Hepatocyte (in vitro differentiated cells): Measurements from ENCODE around the gene SRC. TPM values are rescaled to one million over a fixed set of nuclear protein-coding genes. Genes with fewer than 3 reads are reported as not detected.

Experiments used
- DNase-seq: peaks from one replicate; pipeline ENCODE4 v3.0.0-alpha.2; 2016; ENCODE audit warnings: low spot score
- H2AFZ ChIP-seq: fragments of 200-600 bp; sonication (generic); 2 replicates; pipeline ENCODE4 v1.6.0; 2016; ENCODE audit warnings: antibody characterized with exemption, mild to moderate bottlenecking
- H3K27ac ChIP-seq: fragments of 200-600 bp; sonication (generic); 2 replicates; pipeline ENCODE4 v1.5.1; 2016; ENCODE audit warnings: mild to moderate bottlenecking
- H3K27me3 ChIP-seq: fragments of 200-600 bp; sonication (generic); 2 replicates; pipeline ENCODE4 v1.6.1; 2016
- H3K36me3 ChIP-seq: fragments of 200-600 bp; sonication (generic); replicated peaks from 2 replicates; pipeline ENCODE4 v1.5.1; 2016; ENCODE audit warnings: low read depth; ENCODE audit not compliant: insufficient read depth
- H3K4me1 ChIP-seq: fragments of 200-600 bp; sonication (generic); 2 replicates; pipeline ENCODE4 v1.5.1; 2016; ENCODE audit warnings: mild to moderate bottlenecking, moderate library complexity; ENCODE audit not compliant: insufficient read depth
- H3K4me2 ChIP-seq: fragments of 200-600 bp; sonication (generic); 2 replicates; pipeline ENCODE4 v1.6.0; 2016
- H3K4me3 ChIP-seq: fragments of 200-600 bp; sonication (generic); 2 replicates; pipeline ENCODE4 v1.5.1; 2016; ENCODE audit warnings: mild to moderate bottlenecking
- H3K79me2 ChIP-seq: fragments of 200-600 bp; sonication (generic); 2 replicates; pipeline ENCODE4 v1.6.0; 2017; ENCODE audit warnings: mild to moderate bottlenecking
- H3K9me2 ChIP-seq: fragments of 200-600 bp; sonication (generic); replicated peaks from 2 replicates; pipeline ENCODE4 v1.6.0; 2017; ENCODE audit warnings: mild to moderate bottlenecking; ENCODE audit not compliant: insufficient read depth
- H3K9me3 ChIP-seq: fragments of 200-600 bp; sonication (generic); 2 replicates; pipeline ENCODE4 v1.5.1; 2016; ENCODE audit warnings: low read depth, mild to moderate bottlenecking
- H4K20me1 ChIP-seq: fragments of 200-600 bp; sonication (generic); 2 replicates; pipeline ENCODE4 v1.6.0; 2016; ENCODE audit warnings: mild to moderate bottlenecking; ENCODE audit not compliant: insufficient read depth, poor library complexity, severe bottlenecking
- CTCF ChIP-seq: fragments of 200-600 bp; sonication (generic); IDR thresholded peaks from 2 replicates; pipeline ENCODE4 v1.5.1; 2016; ENCODE audit warnings: antibody characterized with exemption, mild to moderate bottlenecking; ENCODE audit not compliant: poor library complexity
- EZH2 ChIP-seq: fragments of 200-600 bp; sonication (generic); IDR thresholded peaks from 2 replicates; pipeline ENCODE4 v1.6.1; 2016; ENCODE audit warnings: antibody characterized with exemption, mild to moderate bottlenecking, borderline replicate concordance
- EZH2phosphoT487 ChIP-seq: fragments of 200-600 bp; sonication (generic); IDR thresholded peaks from one replicate; pipeline ENCODE4 v1.6.1; 2018; ENCODE audit warnings: antibody characterized with exemption, mild to moderate bottlenecking, low read depth, moderate library complexity; ENCODE audit not compliant: unreplicated experiment, severe bottlenecking
- WGBS: methylation state at CpG from one replicate; pipeline ENCODE4 v1.1.6; 2016; ENCODE audit warnings: low lambda C conversion rate; ENCODE audit errors: missing lambda C conversion rate; 5-methylcytosine and 5-hydroxymethylcytosine counted together
- polyA plus RNA-seq: library from polyadenylated mRNA; unstranded; fragments of >200 nt; fragmentation: Nextera tagmentation; extraction: Ambion mirVana; gene quantifications from 2 replicates; pipeline ENCODE4 v1.2.1, GENCODE V29; 2016
- total RNA-seq: library from RNA; depleted of rRNA; stranded (reverse); fragments of >200 nt; gene quantifications from 2 replicates; pipeline ENCODE4 v1.2.3, GENCODE V29; 2014

The SRC gene
- total and polyA plus RNA-seq, 2 experiments from 2014 or later, result 55.1 to 69.8 TPM

GRCh38 chr20:37403107-37404033, 57.4 kb downstream of the SRC start:
- Histone ChIP-seq H4K20me1 (no peaks in the 10 kb centered on the region), H3K27me3 (no peaks in the 10 kb centered on the region), H3K4me2 (no peak overlapping the region), H3K9me2 (no peaks in the 10 kb centered on the region), H3K36me3 (no peaks in the 10 kb centered on the region), H3K4me1 (peaks cover 11% of the 10 kb centered on the region), H3K27ac (no peak overlapping the region), H3K9me3 (no peaks in the 10 kb centered on the region), H2AFZ (no peak overlapping the region), H3K79me2 (no peaks in the 10 kb centered on the region), H3K4me3 (no peak overlapping the region)
- TF ChIP-seq EZH2phosphoT487, result no peak
- no peak for TF ChIP-seq CTCF
- TF ChIP-seq EZH2, result no peak
- no peak for DNase-seq
- WGBS, result 97% methylated on average over 34 of the region's 37 CpGs

- TF ChIP-seq EZH2phosphoT487, result no peak
- TF ChIP-seq EZH2, result no peak
- TF ChIP-seq CTCF, result no peak
- WGBS, result 96% methylated on average over 6 of the region's 6 CpGs
- H3K4me3 ChIP-seq, result no peak overlapping the region
- H3K27me3 ChIP-seq, result no peaks in the 10 kb centered on the region
- DNase-seq, result no peak
- no peaks in the 10 kb centered on the region for H4K20me1 ChIP-seq
- H3K27ac ChIP-seq, result no peak overlapping the region
- no peaks in the 10 kb centered on the region for H3K9me2 ChIP-seq
- H3K4me1 ChIP-seq, result peaks cover 11% of the 10 kb centered on the region
- no peaks in the 10 kb centered on the region for H3K79me2 ChIP-seq
- no peak overlapping the region for H3K4me2 ChIP-seq
- H3K36me3 ChIP-seq, result no peaks in the 10 kb centered on the region
- H3K9me3 ChIP-seq, result no peaks in the 10 kb centered on the region
- no peak overlapping the region for H2AFZ ChIP-seq
Observed at GRCh38 chr20:37404461-37404890, 58.5 kb downstream of the SRC start.

GRCh38 chr20:37405351-37405897, 59.5 kb downstream of the SRC start:
- Histone ChIP-seq H2AFZ (no peak overlapping the region), H3K4me2 (no peak overlapping the region), H4K20me1 (no peaks in the 10 kb centered on the region), H3K4me1 (peaks cover 11% of the 10 kb centered on the region), H3K79me2 (no peaks in the 10 kb centered on the region), H3K36me3 (no peaks in the 10 kb centered on the region), H3K27ac (peak overlapping the region; percentile 37), H3K4me3 (no peak overlapping the region), H3K27me3 (no peaks in the 10 kb centered on the region), H3K9me3 (no peaks in the 10 kb centered on the region), H3K9me2 (no peaks in the 10 kb centered on the region)
- DNase-seq, result no peak
- WGBS, result 73% methylated on average over 11 of the region's 11 CpGs
- TF ChIP-seq EZH2phosphoT487 (no peak), EZH2 (no peak), CTCF (no peak)
